HK-2 (cell line): Measurements from ENCODE around the gene SCAND1.

Source experiments
- DNase-seq: peaks from one replicate; pipeline ENCODE4 v3.0.0-alpha.2; 2018; ENCODE audit not compliant: unreplicated experiment

The SCAND1 gene

GRCh38 chr20:35907017-35907701 is 47.1 kb downstream of the SCAND1 start:
- no peak for DNase-seq

GRCh38 chr20:35904982-35905663 is 49.2 kb downstream of the SCAND1 start:
- no peak for DNase-seq

- no peak for DNase-seq
Measured at GRCh38 chr20:35903843-35904242, 50.5 kb downstream of the SCAND1 start.
